H1 (cell line): Measurements from ENCODE around the gene NBPF19. TPM values are rescaled to one million over a fixed set of nuclear protein-coding genes. Genes with fewer than 3 reads are reported as not detected.
"Not testable (repeated sequence)": the region's sequence is repeated elsewhere in the genome, so short reads cannot be mapped to it uniquely, and the experiment has no call there.

ENCODE experiments used
- CTCF ChIA-PET: fragments of 300-600 bp; sonication (Branson Sonifier 250); formaldehyde crosslinking; loops from one replicate; lab custom pipeline; 2021; ENCODE audit not compliant: partially characterized antibody; lab: Charles Lee
- POLR2A ChIA-PET: fragments of 300-600 bp; sonication (Branson Sonifier 250); formaldehyde crosslinking; loops from one replicate; lab custom pipeline; 2021; ENCODE audit warnings: inconsistent platforms; ENCODE audit not compliant: partially characterized antibody; lab: Charles Lee
- DNase-seq, 2 experiments: peaks; one replicate each; pipeline versions ENCODE4 v3.0.0 to v3.0.0-alpha.2; 2010 to 2022; ENCODE audit warnings: low spot score in 2 of 2, low read depth in 1 of 2, mixed read lengths in 1 of 2
- FAIRE-seq: peaks from 2 replicates; lab custom pipeline; 2011; peaks lifted over from hg19 to GRCh38; lab: Jason Lieb, UNC
- H2AFZ ChIP-seq: 2 replicates; pipeline ENCODE4 v1.8.1; 2012; ENCODE audit warnings: low read length, inconsistent platforms
- H2AK5ac ChIP-seq: 2 replicates; pipeline ENCODE4 v1.6.1; 2013; ENCODE audit warnings: low read depth, low read length
- H2BK120ac ChIP-seq: replicated peaks from 2 replicates; pipeline ENCODE3; 2013; ENCODE audit warnings: low read depth, low read length, inconsistent platforms
- H2BK12ac ChIP-seq: 2 replicates; pipeline ENCODE4 v1.6.1; 2013; ENCODE audit warnings: low read depth, low read length
- H2BK15ac ChIP-seq: 2 replicates; pipeline ENCODE4 v1.6.1; 2013; ENCODE audit warnings: low read length
- H2BK20ac ChIP-seq: 2 replicates; pipeline ENCODE4 v1.6.1; 2013; ENCODE audit warnings: low read length
- H2BK5ac ChIP-seq: 2 replicates; pipeline ENCODE4 v1.6.1; 2013; ENCODE audit warnings: low read depth, low read length
- H3K14ac ChIP-seq: 2 replicates; pipeline ENCODE4 v1.6.1; 2013; ENCODE audit warnings: inconsistent platforms; ENCODE audit not compliant: insufficient read length
- H3K18ac ChIP-seq: 2 replicates; pipeline ENCODE4 v1.6.1; 2013; ENCODE audit warnings: low read length; ENCODE audit errors: extremely low read depth
- H3K23ac ChIP-seq: 2 replicates; pipeline ENCODE4 v1.6.1; 2013; ENCODE audit warnings: inconsistent platforms; ENCODE audit not compliant: insufficient read length
- H3K23me2 ChIP-seq: 2 replicates; pipeline ENCODE4 v1.6.1; 2013; ENCODE audit warnings: low read depth, low read length
- H3K27ac ChIP-seq: 2 replicates; pipeline ENCODE4 v1.6.1; 2011; ENCODE audit warnings: low read depth, low read length, inconsistent platforms
- H3K27me3 ChIP-seq, 4 experiments: replicated peaks in 1 of 4; 1 replicate in 1 of 4; 2 replicates in 3 of 4; pipeline versions ENCODE4 v1.6.1 to v1.8.1; 2011 to 2013; ENCODE audit warnings: low read length in 3 of 4, mild to moderate bottlenecking in 3 of 4, inconsistent platforms in 2 of 4, mixed read lengths in 2 of 4, moderate library complexity in 1 of 4; ENCODE audit not compliant: control insufficient read depth in 3 of 4, insufficient read depth in 3 of 4; ENCODE audit errors: extremely low read depth in 1 of 4
- H3K36me3 ChIP-seq, 4 experiments: 2 replicates each; pipeline versions ENCODE4 v1.6.1 to v1.8.1; 2011 to 2013; ENCODE audit warnings: mild to moderate bottlenecking in 4 of 4, low read length in 3 of 4, moderate library complexity in 2 of 4, control low read depth in 1 of 4, inconsistent platforms in 1 of 4; ENCODE audit not compliant: insufficient read depth in 4 of 4, control insufficient read depth in 2 of 4
- H3K4ac ChIP-seq: replicated peaks from 2 replicates; pipeline ENCODE3; 2013; ENCODE audit warnings: low read length, low read depth, mixed read lengths, inconsistent platforms; ENCODE audit not compliant: insufficient read length
- H3K4me1 ChIP-seq, 4 experiments: replicated peaks in 1 of 4; 1 replicate in 1 of 4; 2 replicates in 3 of 4; pipeline versions ENCODE4 v1.6.1 to v1.8.1; 2011 to 2013; ENCODE audit warnings: low read length in 3 of 4, inconsistent platforms in 2 of 4, mixed read lengths in 1 of 4; ENCODE audit not compliant: insufficient read depth in 4 of 4, control insufficient read depth in 3 of 4
- H3K4me2 ChIP-seq, 2 experiments: 2 replicates each; pipeline versions ENCODE4 v1.6.1 to v1.8.1; 2011 to 2013; ENCODE audit warnings: low read depth in 2 of 2, low read length in 2 of 2, control low read depth in 1 of 2, inconsistent platforms in 1 of 2, mild to moderate bottlenecking in 1 of 2; ENCODE audit not compliant: insufficient read depth in 1 of 2
- H3K4me3 ChIP-seq, 4 experiments: fragments of 200-600, 300-600 bp in 1 of 4; sonication (generic), shearing (Covaris generic), sonication (Bioruptor Twin) in 1 of 4; 2 replicates each; pipeline versions ENCODE4 v1.5.1 to v1.8.1; 2011 to 2016; ENCODE audit warnings: low read length in 4 of 4, low read depth in 3 of 4, control low read depth in 2 of 4, inconsistent platforms in 2 of 4, mild to moderate bottlenecking in 2 of 4, mixed read lengths in 1 of 4, moderate library complexity in 1 of 4; ENCODE audit not compliant: insufficient read depth in 2 of 4; ENCODE audit errors: extremely low read depth in 1 of 4
- H3K56ac ChIP-seq: replicated peaks from 2 replicates; pipeline ENCODE3; 2013; ENCODE audit warnings: low read depth, mild to moderate bottlenecking, mixed read lengths, low read length, inconsistent platforms; ENCODE audit not compliant: insufficient read length
- H3K79me1 ChIP-seq: 2 replicates; pipeline ENCODE4 v1.6.1; 2013; ENCODE audit warnings: low read depth, low read length, control low read depth
- H3K79me2 ChIP-seq, 2 experiments: 2 replicates each; pipeline versions ENCODE4 v1.6.1 to v1.8.1; 2012 to 2013; ENCODE audit warnings: low read length in 2 of 2, mild to moderate bottlenecking in 2 of 2, inconsistent platforms in 1 of 2; ENCODE audit not compliant: insufficient read depth in 2 of 2, control insufficient read depth in 1 of 2
- H3K9ac ChIP-seq, 4 experiments: replicated peaks in 1 of 4; 1 replicate in 1 of 4; 2 replicates in 3 of 4; pipeline versions ENCODE4 v1.6.1 to v1.8.1; 2011 to 2013; ENCODE audit warnings: low read depth in 3 of 4, low read length in 3 of 4, control low read depth in 2 of 4, mild to moderate bottlenecking in 2 of 4, moderate library complexity in 2 of 4, inconsistent platforms in 1 of 4; ENCODE audit errors: extremely low read depth in 1 of 4
- H3K9me3 ChIP-seq, 2 experiments: 2 replicates each; pipeline versions ENCODE4 v1.6.1 to v1.8.1; 2012 to 2013; ENCODE audit warnings: mild to moderate bottlenecking in 2 of 2, moderate library complexity in 2 of 2, control low read depth in 1 of 2, inconsistent platforms in 1 of 2, low read depth in 1 of 2, low read length in 1 of 2, mixed read lengths in 1 of 2; ENCODE audit not compliant: insufficient read depth in 2 of 2
- H4K20me1 ChIP-seq, 2 experiments: replicated peaks in 1 of 2; 2 replicates each; pipeline versions ENCODE3 to v1.8.1; 2011 to 2013; ENCODE audit warnings: inconsistent platforms in 2 of 2, low read length in 2 of 2, mild to moderate bottlenecking in 1 of 2; ENCODE audit not compliant: insufficient read depth in 2 of 2, control insufficient read depth in 1 of 2
- H4K5ac ChIP-seq: 2 replicates; pipeline ENCODE4 v1.6.1; 2013; ENCODE audit warnings: low read length, low read depth, mixed read lengths, inconsistent platforms; ENCODE audit not compliant: insufficient read length
- H4K8ac ChIP-seq: 2 replicates; pipeline ENCODE4 v1.8.0; 2013; ENCODE audit warnings: mild to moderate bottlenecking, moderate library complexity, low read length, inconsistent platforms; ENCODE audit not compliant: insufficient read depth; ENCODE audit errors: extremely low read depth
- H4K91ac ChIP-seq: replicated peaks from 2 replicates; pipeline ENCODE3; 2013; ENCODE audit warnings: low read length, mixed read lengths, inconsistent platforms; ENCODE audit not compliant: insufficient read length
- WGBS, 2 experiments: shearing (Covaris generic) in 1 of 2; methylation state at CpG; one replicate each; pipeline versions ENCODE4 v1.1.6 to v1.1.7; 2013 to 2015; ENCODE audit warnings: low lambda C conversion rate in 2 of 2, mixed read lengths in 2 of 2, inconsistent platforms in 1 of 2, low coverage in 1 of 2, missing lambda C conversion rate in 1 of 2; ENCODE audit not compliant: insufficient replicate concordance in 2 of 2, insufficient coverage in 1 of 2, insufficient read length in 1 of 2; ENCODE audit errors: extremely low coverage in 1 of 2, missing lambda C conversion rate in 1 of 2; 5-methylcytosine and 5-hydroxymethylcytosine counted together
- polyA plus RNA-seq, 7 experiments: library from polyadenylated mRNA; depleted of rRNA in 3 of 7; stranded (reverse) in 5 of 7; unstranded in 2 of 7; fragments of >200 nt in 5 of 7; fragments of 200-250 nt in 2 of 7; gene quantifications; 1 replicate in 5 of 7; 2 replicates in 1 of 7; 4 replicates in 1 of 7; pipeline versions ENCODE4 v1.2.1 to v1.2.3, GENCODE V29; 2011 to 2013; ENCODE audit warnings: missing spikeins in 2 of 7, mixed read lengths in 2 of 7
- total RNA-seq: library from RNA; stranded (reverse); fragmentation: NEBNext Ultra II Directional; extraction: Animal tissue kit (Norgen Biotek cat#: 25700); gene quantifications from 2 replicates; pipeline ENCODE4 v1.2.1, GENCODE V29; 2021

NBPF19 gene
- total and polyA plus RNA-seq, 2 of the 8 experiments (the other 6 are each of a cell fraction or from before 2014, with no cell fraction given): 3.2 to 5.1 TPM

DNA sequence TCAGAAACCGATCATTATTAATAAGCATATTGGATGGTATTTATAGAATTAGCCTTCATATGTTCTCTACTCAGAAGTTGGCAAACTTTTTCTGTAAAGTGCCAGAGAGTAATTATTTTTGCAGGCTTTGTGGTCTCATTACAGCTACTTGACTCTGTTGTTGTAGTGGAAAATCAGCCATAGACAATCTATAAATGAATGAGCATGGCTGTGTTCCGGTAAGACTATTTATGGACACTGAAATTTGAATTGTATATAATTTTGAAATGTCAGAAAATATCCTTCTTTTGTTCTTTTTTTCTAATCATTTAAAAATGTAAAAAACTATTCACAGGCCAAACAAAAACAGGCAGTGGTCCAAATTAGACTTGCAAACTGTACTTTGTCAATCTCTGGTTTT lies 22.6 kb upstream of the NBPF19 start:
- H4K5ac ChIP-seq, H4K91ac ChIP-seq, H2BK5ac ChIP-seq, DNase-seq, H3K4me3 ChIP-seq, H3K23me2 ChIP-seq, H2BK20ac ChIP-seq, H4K20me1 ChIP-seq, H3K4ac ChIP-seq, POLR2A ChIA-PET, H3K36me3 ChIP-seq, H3K79me2 ChIP-seq, H3K4me2 ChIP-seq, H4K8ac ChIP-seq, H2BK12ac ChIP-seq, H3K4me1 ChIP-seq, H2AFZ ChIP-seq, H3K18ac ChIP-seq, H2BK120ac ChIP-seq, FAIRE-seq, CTCF ChIA-PET, H3K9me3 ChIP-seq, H3K27ac ChIP-seq, H3K9ac ChIP-seq, H3K23ac ChIP-seq, H3K27me3 ChIP-seq, H2BK15ac ChIP-seq, H3K14ac ChIP-seq, H3K56ac ChIP-seq, H2AK5ac ChIP-seq, H3K79me1 ChIP-seq: not testable (repeated sequence)
- WGBS, 2 experiments: 82% methylated on average over 1 of the region's 2 CpGs; no CpG with 5 or more reads in 1 of the 2 experiments

DNA sequence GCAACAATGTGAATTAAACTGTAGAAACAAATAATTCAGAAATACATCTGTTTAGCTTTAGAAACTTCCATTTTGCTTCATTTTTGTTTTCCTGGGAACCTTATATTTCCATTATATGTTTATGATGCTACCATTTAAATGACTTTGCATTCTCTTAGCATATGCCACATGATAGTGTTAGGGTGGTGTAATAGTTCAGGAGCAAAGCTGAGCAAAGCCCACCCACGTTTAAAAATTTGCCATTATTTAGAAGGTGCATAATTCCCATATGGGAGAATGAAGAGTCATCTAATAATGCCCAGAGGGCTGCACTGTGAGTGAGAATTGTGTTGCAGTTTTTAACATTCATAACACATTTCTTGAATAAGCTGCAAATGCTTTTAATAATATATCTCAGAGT lies 22.2 kb upstream of the NBPF19 start:
- H2BK20ac ChIP-seq, H4K91ac ChIP-seq, H3K14ac ChIP-seq, H2BK120ac ChIP-seq, POLR2A ChIA-PET, H2AK5ac ChIP-seq, H3K27me3 ChIP-seq, H3K79me2 ChIP-seq, H2BK12ac ChIP-seq, H3K79me1 ChIP-seq, H3K36me3 ChIP-seq, H3K23me2 ChIP-seq, H4K8ac ChIP-seq, H2AFZ ChIP-seq, H3K18ac ChIP-seq, H3K27ac ChIP-seq, H3K9ac ChIP-seq, FAIRE-seq, H3K9me3 ChIP-seq, CTCF ChIA-PET, H3K4me1 ChIP-seq, H3K4me3 ChIP-seq, H3K4ac ChIP-seq, H2BK5ac ChIP-seq, H3K23ac ChIP-seq, DNase-seq, H4K5ac ChIP-seq, H3K56ac ChIP-seq, H4K20me1 ChIP-seq, H3K4me2 ChIP-seq, H2BK15ac ChIP-seq: not testable (repeated sequence)
- no CpG with 5 or more reads among the region's 1 CpG for WGBS, 2 experiments
